Caco-2 (cell line): ENCODE measurements around the gene ADGRG3. TPM values are rescaled to one million over a fixed set of nuclear protein-coding genes. Genes with fewer than 3 reads are reported as not detected.
"Not testable (repeated sequence)": the region's sequence is repeated elsewhere in the genome, so short reads cannot be mapped to it uniquely, and the experiment has no call there.

ENCODE experiments used
- BruUV-seq: library from RNA; stranded (reverse); fragments of 400-500 nt; replicated peaks from 2 replicates; lab custom pipeline; 2021; lab: Mats Ljungman, UMichigan
- CTCF ChIA-PET: fragments of 300-600 bp; sonication (Branson Sonifier 250); formaldehyde crosslinking; loops from one replicate; lab custom pipeline; 2022; ENCODE audit warnings: antibody characterized with exemption; lab: Charles Lee
- POLR2A ChIA-PET: fragments of 300-600 bp; sonication (Branson Sonifier 250); formaldehyde crosslinking; loops from one replicate; lab custom pipeline; 2022; ENCODE audit warnings: antibody characterized with exemption; lab: Charles Lee
- DNase-seq, 2 experiments: peaks; one replicate each; pipeline versions ENCODE4 v3.0.0 to v3.0.0-alpha.2; 2020 to 2022
- H3K27me3 ChIP-seq: replicated peaks from 2 replicates; pipeline ENCODE4 v1.6.0; 2011; ENCODE audit warnings: low read length; ENCODE audit not compliant: control insufficient read depth, insufficient read depth
- H3K36me3 ChIP-seq: 2 replicates; pipeline ENCODE4 v1.5.1; 2011; ENCODE audit warnings: low read length; ENCODE audit not compliant: control insufficient read depth, insufficient read depth
- H3K4me1 ChIP-seq: fragments of 250-450 bp; sonication (Bioruptor Pico); 2 replicates; pipeline ENCODE4 v1.5.1; 2020; ENCODE audit warnings: mild to moderate bottlenecking
- H3K4me3 ChIP-seq: 2 replicates; pipeline ENCODE4 v1.5.1; 2011; ENCODE audit warnings: low read depth, mild to moderate bottlenecking, control low read depth, low read length
- H3K9me3 ChIP-seq: fragments of 250-450 bp; sonication (Bioruptor Pico); 2 replicates; pipeline ENCODE4 v1.5.1; 2020; ENCODE audit warnings: mild to moderate bottlenecking, moderate library complexity
- H3K27ac Mint-ChIP-seq: one replicate; pipeline ENCODE4 v1.8.0; 2022; ENCODE audit warnings: mixed read lengths; ENCODE audit not compliant: unreplicated experiment
- H3K27me3 Mint-ChIP-seq: one replicate; pipeline ENCODE4 v1.8.0; 2022; ENCODE audit warnings: mixed read lengths; ENCODE audit not compliant: insufficient read depth, unreplicated experiment
- H3K36me3 Mint-ChIP-seq: one replicate; pipeline ENCODE4 v1.8.0; 2022; ENCODE audit warnings: mild to moderate bottlenecking, mixed read lengths; ENCODE audit not compliant: insufficient read depth, unreplicated experiment
- H3K4me1 Mint-ChIP-seq: one replicate; pipeline ENCODE4 v1.8.0; 2022; ENCODE audit warnings: low read depth, mixed read lengths; ENCODE audit not compliant: unreplicated experiment
- H3K4me3 Mint-ChIP-seq: one replicate; pipeline ENCODE4 v1.8.0; 2022; ENCODE audit warnings: mild to moderate bottlenecking, moderate library complexity, mixed read lengths; ENCODE audit not compliant: unreplicated experiment
- H3K9me3 Mint-ChIP-seq: one replicate; pipeline ENCODE4 v1.8.0; 2022; ENCODE audit warnings: mixed read lengths; ENCODE audit not compliant: unreplicated experiment
- intact Hi-C: fragments of 100-400 bp; cut with micrococcal nuclease; formaldehyde crosslinking; loops from one replicate; pipeline ENCODE4 v1.10.0; 2022; ENCODE audit not compliant: unreplicated experiment
- total RNA-seq: library from RNA; stranded (reverse); gene quantifications from 2 replicates; pipeline ENCODE4 v1.2.3, GENCODE V29; 2022
- TF ChIP-seq, protein P1 (sequence below), 2 experiments: fragments of 200-600 bp in 1 of 2; IDR thresholded peaks; 1 replicate in 1 of 2; 2 replicates in 1 of 2; pipeline versions ENCODE4 v1.5.1 to v1.8.0; 2011 to 2022; ENCODE audit warnings: antibody characterized with exemption in 1 of 2, control low read depth in 1 of 2, inconsistent platforms in 1 of 2, low read depth in 1 of 2, low read length in 1 of 2, mild to moderate bottlenecking in 1 of 2, moderate library complexity in 1 of 2; ENCODE audit not compliant: insufficient read depth in 1 of 2, severe bottlenecking in 1 of 2, unreplicated experiment in 1 of 2

Gene ADGRG3
- total RNA-seq, 1 experiment from 2014 or later: 0.25 TPM

DNA sequence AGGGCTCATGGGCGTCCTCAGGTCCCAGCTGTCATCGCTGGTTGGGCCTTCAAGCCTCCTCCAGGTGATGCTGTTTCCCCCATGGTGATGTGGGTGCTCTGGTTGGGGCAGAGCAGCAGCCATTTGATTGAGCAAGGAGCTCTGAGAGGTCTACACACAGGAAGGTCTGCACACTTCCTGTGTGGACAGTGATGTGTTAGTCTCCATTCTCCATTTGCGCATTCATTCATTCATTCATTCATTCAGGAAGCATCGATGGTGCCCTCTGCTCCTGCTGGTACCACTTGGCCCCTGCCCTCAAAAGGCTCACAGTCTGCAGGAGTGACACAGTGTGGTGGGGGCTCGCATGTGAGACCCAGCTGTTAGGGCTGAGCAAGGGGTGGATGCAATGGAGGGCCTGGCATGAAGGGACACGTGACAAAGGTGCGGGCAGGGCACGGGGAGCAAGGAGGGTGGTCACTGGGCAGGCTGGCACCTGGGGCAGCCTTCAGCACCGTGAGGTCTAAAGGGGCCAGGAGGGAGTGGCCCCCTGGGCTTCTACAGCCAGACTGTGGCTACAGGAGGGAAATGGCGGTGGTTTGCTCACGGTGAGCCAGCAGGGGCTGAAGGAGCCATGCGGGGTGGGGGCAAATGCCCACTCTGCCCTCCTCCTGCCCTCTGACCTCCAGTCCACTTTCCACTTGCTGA lies 1.5 kb downstream of the ADGRG3 start:
- H3K9me3 ChIP-seq: no peaks in the 10 kb centered on the region
- BruUV-seq: no TSS peak
- peaks cover 16% of the 10 kb centered on the region for H3K4me1 ChIP-seq
- no peaks in the 10 kb centered on the region for H3K4me1 Mint-ChIP-seq
- H3K36me3 Mint-ChIP-seq: peaks cover 4% of the 10 kb centered on the region
- intact Hi-C loops: loop anchor here (1.0 to 5.0 kb wide), 3 partner anchors 33 to 68 kb away; partner anchors contain the start of gene KATNB1
- H3K36me3 ChIP-seq: no peaks in the 10 kb centered on the region
- no peaks in the 10 kb centered on the region for H3K27me3 Mint-ChIP-seq
- CTCF ChIA-PET: interaction anchor here (0.6 to 1.4 kb wide), 5 partner anchors 31 to 238 kb away, joined by 3 to 7 read pairs (median 4); partner anchors contain the start of gene KATNB1
- no peak overlapping the region for H3K27ac Mint-ChIP-seq
- no peak overlapping the region for H3K4me3 ChIP-seq
- POLR2A ChIA-PET: no interaction called here
- TF ChIP-seq, protein P1, sequence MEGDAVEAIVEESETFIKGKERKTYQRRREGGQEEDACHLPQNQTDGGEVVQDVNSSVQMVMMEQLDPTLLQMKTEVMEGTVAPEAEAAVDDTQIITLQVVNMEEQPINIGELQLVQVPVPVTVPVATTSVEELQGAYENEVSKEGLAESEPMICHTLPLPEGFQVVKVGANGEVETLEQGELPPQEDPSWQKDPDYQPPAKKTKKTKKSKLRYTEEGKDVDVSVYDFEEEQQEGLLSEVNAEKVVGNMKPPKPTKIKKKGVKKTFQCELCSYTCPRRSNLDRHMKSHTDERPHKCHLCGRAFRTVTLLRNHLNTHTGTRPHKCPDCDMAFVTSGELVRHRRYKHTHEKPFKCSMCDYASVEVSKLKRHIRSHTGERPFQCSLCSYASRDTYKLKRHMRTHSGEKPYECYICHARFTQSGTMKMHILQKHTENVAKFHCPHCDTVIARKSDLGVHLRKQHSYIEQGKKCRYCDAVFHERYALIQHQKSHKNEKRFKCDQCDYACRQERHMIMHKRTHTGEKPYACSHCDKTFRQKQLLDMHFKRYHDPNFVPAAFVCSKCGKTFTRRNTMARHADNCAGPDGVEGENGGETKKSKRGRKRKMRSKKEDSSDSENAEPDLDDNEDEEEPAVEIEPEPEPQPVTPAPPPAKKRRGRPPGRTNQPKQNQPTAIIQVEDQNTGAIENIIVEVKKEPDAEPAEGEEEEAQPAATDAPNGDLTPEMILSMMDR (IDR thresholded peaks at IDR 0.05; ENCODE audit: insufficient read depth in 1 of 2, low read depth in 1 of 2, low read length in 1 of 2, severe bottlenecking in 1 of 2, unreplicated experiment in 1 of 2): peak in 1 of 2 experiments; percentile 34
- no peaks in the 10 kb centered on the region for H3K27me3 ChIP-seq
- no peaks in the 10 kb centered on the region for H3K9me3 Mint-ChIP-seq
- no peak overlapping the region for H3K4me3 Mint-ChIP-seq
- no peak for DNase-seq

DNA sequence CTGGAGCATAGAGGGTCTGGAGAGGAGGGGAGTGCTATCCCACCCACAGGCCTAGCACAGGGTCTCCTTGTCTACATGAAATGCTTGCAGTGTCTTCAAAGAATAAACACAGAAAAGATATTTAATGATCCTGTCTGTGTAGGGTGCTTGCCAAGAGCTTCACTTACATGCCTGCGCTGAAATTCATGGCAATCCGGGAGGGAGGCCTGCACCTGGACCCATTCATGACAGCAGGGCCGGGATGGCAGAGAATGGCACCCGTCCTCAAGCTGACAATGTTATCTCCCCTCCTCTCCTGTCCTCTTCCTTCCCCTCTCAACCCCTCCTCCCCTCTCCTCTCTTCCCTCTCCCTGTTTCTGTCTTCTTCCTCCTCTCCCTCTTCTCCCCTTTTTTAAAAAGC lies 2.1 kb downstream of the ADGRG3 start:
- intact Hi-C loops: no loop called here

DNA sequence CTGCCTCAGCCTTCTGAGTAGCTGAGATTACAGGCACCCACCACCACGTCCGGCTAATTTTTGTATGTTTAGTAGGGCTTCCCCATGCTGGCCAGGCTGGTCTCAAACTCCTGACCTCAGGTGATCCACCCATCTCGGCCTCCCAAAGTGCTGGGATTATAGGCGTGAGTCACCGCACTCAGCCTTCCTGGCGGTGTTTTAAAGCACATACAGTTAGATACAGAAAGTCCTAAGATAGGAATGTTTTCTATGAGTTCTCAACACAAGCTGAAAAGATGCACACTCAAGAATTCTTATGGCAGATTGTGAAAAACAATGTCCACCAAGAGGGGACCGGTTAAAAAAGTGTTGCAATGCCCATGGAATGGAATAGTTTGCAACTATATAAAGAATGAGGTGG lies 3.3 kb downstream of the ADGRG3 start:
- POLR2A ChIA-PET, DNase-seq, H3K4me3 Mint-ChIP-seq, H3K36me3 ChIP-seq, H3K9me3 ChIP-seq, BruUV-seq, H3K4me3 ChIP-seq, intact Hi-C loops, H3K36me3 Mint-ChIP-seq, H3K27ac Mint-ChIP-seq, H3K27me3 ChIP-seq, H3K9me3 Mint-ChIP-seq, H3K27me3 Mint-ChIP-seq: not testable (repeated sequence)
- peaks cover 25% of the 10 kb centered on the region for H3K4me1 ChIP-seq
- peaks cover 11% of the 10 kb centered on the region for H3K4me1 Mint-ChIP-seq
- CTCF ChIA-PET: interaction anchor here (1.2 to 2.5 kb wide), 2 partner anchors 29 to 80 kb away, joined by 5 to 9 read pairs; no protein-coding TSS in a partner anchor

More for the DNA sequence above, 2.1 kb downstream of the ADGRG3 start:
- Histone ChIP-seq H3K27me3 (no peaks in the 10 kb centered on the region), H3K9me3 (no peaks in the 10 kb centered on the region), H3K4me3 (no peak overlapping the region), H3K4me1 (peaks cover 16% of the 10 kb centered on the region), H3K36me3 (no peaks in the 10 kb centered on the region)
- ChIA-PET CTCF (interaction anchor here (0.6 to 1.4 kb wide), 2 partner anchors 193 to 237 kb away, joined by 3 to 4 read pairs; no protein-coding TSS in a partner anchor), POLR2A (no interaction called here)
- DNase-seq: no peak
- Mint-ChIP-seq H3K36me3 (no peaks in the 10 kb centered on the region), H3K27me3 (no peaks in the 10 kb centered on the region), H3K9me3 (no peaks in the 10 kb centered on the region), H3K27ac (no peak overlapping the region), H3K4me3 (no peak overlapping the region), H3K4me1 (no peaks in the 10 kb centered on the region)
- BruUV-seq: no TSS peak
- TF ChIP-seq, protein P1 (IDR thresholded peaks at IDR 0.05; ENCODE audit: insufficient read depth in 1 of 2, low read depth in 1 of 2, low read length in 1 of 2, severe bottlenecking in 1 of 2, unreplicated experiment in 1 of 2): no peak
